ELR (cell line): ENCODE data around the gene MRPL49.
A peak's percentile ranks its signal among the peaks of the same experiment; 100 is the strongest.
"Not testable (repeated sequence)": the region's sequence is repeated elsewhere in the genome, so short reads cannot be mapped to it uniquely, and the experiment has no call there.

ENCODE experiments used
- DNase-seq: peaks from one replicate; pipeline ENCODE4 v3.0.0-alpha.2; 2015; ENCODE audit warnings: low read depth

MRPL49 gene

GRCh38 chr11:65117206-65118096 lies 4.7 kb upstream of the MRPL49 start, which contains the start of gene ZNHIT2:
Gene ZNHIT2 (minus strand): TSS chr11:65117701. CDS start chr11:65117653, 48 bp downstream.
- DNase-seq: peak; percentile 99

- no peak for DNase-seq
These were observed 3.9 kb upstream of the MRPL49 start for GRCh38 chr11:65118097-65118837.

GRCh38 chr11:65118891-65119669 lies 3.0 kb upstream of the MRPL49 start:
- not testable (repeated sequence) for DNase-seq

GRCh38 chr11:65119670-65119995 lies 2.5 kb upstream of the MRPL49 start:
- no peak for DNase-seq

GRCh38 chr11:65120831-65121230 lies 1.3 kb upstream of the MRPL49 start:
- DNase-seq: no peak

- DNase-seq: peak; percentile 39
These were observed 665 bp upstream of the MRPL49 start for GRCh38 chr11:65121447-65121864.

GRCh38 chr11:65124480-65125196 lies 2.5 kb downstream of the MRPL49 start:
- DNase-seq: no peak

- no peak for DNase-seq
These were observed 3.3 kb downstream of the MRPL49 start for GRCh38 chr11:65125197-65126056.

- DNase-seq: no peak
These were observed 4.6 kb downstream of the MRPL49 start for GRCh38 chr11:65126624-65127274.

- DNase-seq: no peak
These were observed 5.5 kb downstream of the MRPL49 start for GRCh38 chr11:65127473-65128181.

- no peak for DNase-seq
These were observed 6.3 kb downstream of the MRPL49 start for GRCh38 chr11:65128182-65129145.

- no peak for DNase-seq
These were observed 7.7 kb downstream of the MRPL49 start for GRCh38 chr11:65129649-65130441.

- DNase-seq: no peak
These were observed 8.7 kb downstream of the MRPL49 start for GRCh38 chr11:65130631-65131416.

GRCh38 chr11:65131417-65131776 lies 9.3 kb downstream of the MRPL49 start:
- DNase-seq: no peak

- no peak for DNase-seq
These were observed 9.7 kb downstream of the MRPL49 start for GRCh38 chr11:65131895-65132237.

GRCh38 chr11:65132238-65132987 lies 10.3 kb downstream of the MRPL49 start:
- no peak for DNase-seq
